Ectodermal cell (in vitro differentiated cells): ENCODE results near the gene PIF1.

Source experiments
- H3K27ac ChIP-seq: 2 replicates; pipeline ENCODE4 v1.7.0; 2013; ENCODE audit warnings: mild to moderate bottlenecking, low read depth, low read length; ENCODE audit not compliant: insufficient read depth, poor library complexity, severe bottlenecking
- H3K27me3 ChIP-seq: 2 replicates; pipeline ENCODE4 v1.7.0; 2013; ENCODE audit warnings: mild to moderate bottlenecking, low read length; ENCODE audit not compliant: insufficient read depth, control insufficient read depth, poor library complexity, severe bottlenecking
- H3K36me3 ChIP-seq: one replicate; pipeline ENCODE4 v1.7.0; 2013; ENCODE audit warnings: low read length; ENCODE audit not compliant: control insufficient read depth, insufficient read depth
- H3K4me1 ChIP-seq: one replicate; pipeline ENCODE4 v1.7.0; 2013; ENCODE audit warnings: low read length; ENCODE audit not compliant: control insufficient read depth, insufficient read depth
- H3K4me3 ChIP-seq: 2 replicates; pipeline ENCODE4 v1.7.0; 2013; ENCODE audit warnings: low read depth, low read length, control low read depth; ENCODE audit not compliant: insufficient read depth
- H3K9me3 ChIP-seq: 2 replicates; pipeline ENCODE4 v1.7.0; 2013; ENCODE audit warnings: mild to moderate bottlenecking, low read length, moderate library complexity; ENCODE audit not compliant: control insufficient read depth
- WGBS, 2 experiments: methylation state at CpG; one replicate each; pipeline ENCODE4 v1.1.7; 2013; ENCODE audit warnings: missing lambda C conversion rate in 2 of 2; 5-methylcytosine and 5-hydroxymethylcytosine counted together

PIF1 gene

GRCh38 chr15:64810497-64811326, 14.7 kb downstream of the PIF1 start:
- Histone ChIP-seq H3K4me1 (peaks cover 40% of the 10 kb centered on the region), H3K27ac (no peak overlapping the region), H3K27me3 (peaks cover 4% of the 10 kb centered on the region)

GRCh38 chr15:64809649-64810496, 15.6 kb downstream of the PIF1 start:
- no peaks in the 10 kb centered on the region for H3K36me3 ChIP-seq
- H3K9me3 ChIP-seq, result no peaks in the 10 kb centered on the region
- H3K27me3 ChIP-seq, result peaks cover 4% of the 10 kb centered on the region
- H3K27ac ChIP-seq, result no peak overlapping the region
- WGBS, 2 experiments, result 21 to 24% methylated on average over 14 of the region's 14 CpGs
- peaks cover 40% of the 10 kb centered on the region for H3K4me1 ChIP-seq
- H3K4me3 ChIP-seq, result no peak overlapping the region

More at GRCh38 chr15:64810497-64811326, 14.7 kb downstream of the PIF1 start:
- H3K9me3 ChIP-seq, result no peaks in the 10 kb centered on the region
- H3K4me3 ChIP-seq, result no peak overlapping the region
- 9 to 21% methylated on average over 4 to 6 of the region's 6 CpGs for WGBS, 2 experiments
- H3K36me3 ChIP-seq, result no peaks in the 10 kb centered on the region

- Histone ChIP-seq H3K9me3 (no peaks in the 10 kb centered on the region), H3K4me1 (peaks cover 40% of the 10 kb centered on the region), H3K36me3 (no peaks in the 10 kb centered on the region), H3K4me3 (no peak overlapping the region), H3K27ac (no peak overlapping the region), H3K27me3 (peaks cover 4% of the 10 kb centered on the region)
- WGBS, 2 experiments, result 17% methylated on average over 9 to 10 of the region's 10 CpGs
These were observed 16.5 kb downstream of the PIF1 start for GRCh38 chr15:64808785-64809453.

- Histone ChIP-seq H3K4me1 (peaks cover 40% of the 10 kb centered on the region), H3K27me3 (peaks cover 4% of the 10 kb centered on the region), H3K27ac (no peak overlapping the region), H3K36me3 (no peaks in the 10 kb centered on the region), H3K4me3 (no peak overlapping the region), H3K9me3 (no peaks in the 10 kb centered on the region)
- 33 to 36% methylated on average over 6 of the region's 6 CpGs for WGBS, 2 experiments
These were observed 17.7 kb downstream of the PIF1 start for GRCh38 chr15:64807751-64808222.

- H3K4me1 ChIP-seq, result peaks cover 40% of the 10 kb centered on the region
- H3K36me3 ChIP-seq, result no peaks in the 10 kb centered on the region
- no peaks in the 10 kb centered on the region for H3K9me3 ChIP-seq
- H3K27ac ChIP-seq, result no peak overlapping the region
- H3K27me3 ChIP-seq, result peaks cover 4% of the 10 kb centered on the region
- WGBS, 2 experiments, result 34 to 42% methylated on average over 12 to 13 of the region's 13 CpGs
- H3K4me3 ChIP-seq, result no peak overlapping the region
These were observed 18.2 kb downstream of the PIF1 start for GRCh38 chr15:64807051-64807749.

- H3K9me3 ChIP-seq, result no peaks in the 10 kb centered on the region
- H3K36me3 ChIP-seq, result no peaks in the 10 kb centered on the region
- peaks cover 40% of the 10 kb centered on the region for H3K4me1 ChIP-seq
- H3K27ac ChIP-seq, result no peak overlapping the region
- no peak overlapping the region for H3K4me3 ChIP-seq
- peaks cover 4% of the 10 kb centered on the region for H3K27me3 ChIP-seq
- 58 to 60% methylated on average over 6 of the region's 6 CpGs for WGBS, 2 experiments
These were observed 18.9 kb downstream of the PIF1 start for GRCh38 chr15:64806509-64806908.

- H3K27me3 ChIP-seq, result peaks cover 4% of the 10 kb centered on the region
- H3K36me3 ChIP-seq, result no peaks in the 10 kb centered on the region
- H3K4me3 ChIP-seq, result no peak overlapping the region
- peaks cover 30% of the 10 kb centered on the region for H3K4me1 ChIP-seq
- H3K9me3 ChIP-seq, result no peaks in the 10 kb centered on the region
- 39 to 49% methylated on average over 2 of the region's 2 CpGs for WGBS, 2 experiments
- no peak overlapping the region for H3K27ac ChIP-seq
These were observed 20.8 kb downstream of the PIF1 start for GRCh38 chr15:64804619-64805018.

- Histone ChIP-seq H3K4me1 (peaks cover 23% of the 10 kb centered on the region), H3K36me3 (no peaks in the 10 kb centered on the region), H3K27me3 (no peaks in the 10 kb centered on the region), H3K9me3 (no peaks in the 10 kb centered on the region), H3K4me3 (no peak overlapping the region), H3K27ac (no peak overlapping the region)
- WGBS, 2 experiments, result 92 to 100% methylated on average over 1 of the region's 1 CpG
These were observed 21.9 kb downstream of the PIF1 start for GRCh38 chr15:64803526-64803925.

- Histone ChIP-seq H3K9me3 (no peaks in the 10 kb centered on the region), H3K27ac (no peak overlapping the region), H3K4me1 (no peaks in the 10 kb centered on the region), H3K27me3 (no peaks in the 10 kb centered on the region), H3K36me3 (no peaks in the 10 kb centered on the region), H3K4me3 (no peak overlapping the region)
- WGBS, 2 experiments, result 93 to 94% methylated on average over 2 of the region's 2 CpGs
These were observed 25.0 kb downstream of the PIF1 start for GRCh38 chr15:64800476-64800875.
